RKO (cell line): ENCODE results near the gene GASK1B.

Experiments
- DNase-seq: peaks from one replicate; pipeline ENCODE4 v3.0.0-alpha.2; 2016; ENCODE audit warnings: low spot score

Gene GASK1B

DNA sequence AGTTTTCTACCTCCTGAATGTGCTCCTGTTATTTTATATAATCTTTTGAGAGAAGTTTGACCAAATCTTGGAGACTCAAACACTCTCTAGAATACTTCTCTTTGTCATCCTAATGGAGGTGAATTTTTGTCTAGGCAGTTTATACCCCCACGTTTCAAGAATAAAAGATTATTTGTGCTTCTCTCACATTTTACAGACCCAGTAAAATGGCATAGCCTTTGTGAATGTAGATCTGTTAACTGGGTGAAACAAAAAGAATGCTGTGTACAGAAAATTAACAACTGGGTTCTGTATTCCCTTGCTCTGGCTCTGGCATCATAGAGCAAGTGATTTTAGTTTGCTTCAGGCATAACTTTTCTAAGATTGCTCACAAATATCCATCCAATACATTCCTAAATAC lies 26.1 kb downstream of the GASK1B start:
- DNase-seq, result no peak

DNA sequence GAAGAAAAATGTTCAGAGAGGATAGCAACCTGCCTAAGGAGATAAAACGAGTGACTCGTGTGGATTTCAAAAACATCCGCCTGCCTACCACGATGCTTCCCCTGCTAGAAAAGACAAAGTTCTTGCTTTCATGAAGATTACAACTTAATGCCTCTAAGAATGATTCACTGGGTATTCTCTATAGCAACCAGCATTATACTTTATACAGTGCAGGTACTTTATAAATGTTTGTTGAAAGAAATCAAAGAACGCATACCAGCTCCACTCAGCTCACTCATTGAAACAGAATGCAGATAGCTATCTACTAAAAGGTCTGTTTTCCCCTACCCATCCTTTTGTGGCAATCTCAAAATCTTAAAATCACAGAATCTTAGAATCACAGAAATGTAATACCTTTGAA lies 33.7 kb downstream of the GASK1B start:
- DNase-seq, result no peak

DNA sequence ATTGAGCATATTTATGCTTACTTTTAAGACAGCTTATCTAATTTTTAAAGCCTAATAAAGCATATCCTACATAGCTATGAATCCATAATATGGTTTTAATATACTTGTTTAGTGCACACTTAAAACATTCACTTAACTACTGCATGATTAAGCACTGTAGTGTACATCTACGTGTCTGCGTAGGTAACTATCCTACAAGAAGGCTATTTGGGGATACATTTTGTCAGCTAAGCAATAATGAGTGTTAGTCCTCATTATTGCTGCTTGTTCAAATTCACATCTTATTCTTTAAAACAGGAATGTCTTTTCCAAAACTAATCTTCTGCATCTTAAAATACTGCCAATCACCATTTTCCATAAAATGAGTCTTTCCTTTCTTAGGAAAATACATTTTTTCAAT lies 38.6 kb downstream of the GASK1B start:
- no peak for DNase-seq

DNA sequence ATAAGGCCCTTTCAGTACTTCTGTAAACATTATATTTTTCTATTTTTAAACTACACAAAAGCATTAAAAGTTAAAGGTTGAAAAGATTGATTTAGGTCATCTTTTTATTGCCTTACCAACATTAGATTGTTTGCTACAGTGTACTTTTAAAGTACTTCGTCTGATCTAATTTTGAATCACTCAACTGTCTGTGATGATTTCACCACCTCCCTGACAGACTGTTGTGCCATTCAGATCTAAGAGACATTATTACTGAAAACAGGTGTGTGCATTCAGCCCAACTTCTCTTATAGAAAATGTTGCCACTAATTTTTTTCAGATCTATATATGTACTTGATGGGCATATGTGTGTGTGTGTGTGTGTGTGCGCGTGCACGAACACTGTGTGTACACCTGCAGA lies 39.3 kb downstream of the GASK1B start:
- no peak for DNase-seq

DNA sequence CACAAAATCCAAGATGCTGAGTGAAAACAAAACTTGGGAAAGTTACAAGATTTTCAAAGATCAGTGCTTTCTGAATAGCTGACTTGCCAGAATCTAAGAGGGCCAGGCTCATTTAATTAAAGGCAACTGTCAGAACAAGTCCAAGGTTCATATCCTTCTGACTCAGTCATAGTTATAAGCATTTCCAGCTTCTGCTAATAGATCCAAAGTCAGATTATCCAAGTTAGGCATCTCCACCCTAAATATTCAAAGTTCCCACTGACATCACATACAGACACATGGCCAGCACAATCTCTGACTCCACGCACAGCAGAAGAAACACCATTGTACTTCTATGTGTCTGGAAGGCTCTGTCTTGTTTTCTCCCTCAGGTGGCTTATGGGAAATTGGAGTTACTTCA lies 41.8 kb downstream of the GASK1B start:
- DNase-seq, result no peak

DNA sequence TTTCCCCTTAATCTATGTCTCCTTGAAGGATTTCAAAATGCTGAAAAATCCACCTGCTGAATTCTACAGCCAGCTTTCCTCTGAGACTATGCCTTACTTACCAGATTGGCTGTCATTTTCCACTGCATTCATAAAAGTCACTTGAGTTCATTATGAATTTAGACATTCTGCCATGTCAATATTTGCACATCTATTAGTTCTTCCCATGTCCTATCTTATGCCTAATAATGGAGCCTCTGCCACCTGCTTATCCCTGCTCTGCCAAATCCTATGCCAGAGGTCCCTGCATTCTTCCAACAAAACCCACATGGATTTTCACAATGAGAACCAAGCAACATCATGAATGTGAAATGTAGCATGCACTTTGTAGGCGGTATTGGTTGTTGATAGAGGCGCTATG lies 42.6 kb downstream of the GASK1B start:
- DNase-seq, result no peak

DNA sequence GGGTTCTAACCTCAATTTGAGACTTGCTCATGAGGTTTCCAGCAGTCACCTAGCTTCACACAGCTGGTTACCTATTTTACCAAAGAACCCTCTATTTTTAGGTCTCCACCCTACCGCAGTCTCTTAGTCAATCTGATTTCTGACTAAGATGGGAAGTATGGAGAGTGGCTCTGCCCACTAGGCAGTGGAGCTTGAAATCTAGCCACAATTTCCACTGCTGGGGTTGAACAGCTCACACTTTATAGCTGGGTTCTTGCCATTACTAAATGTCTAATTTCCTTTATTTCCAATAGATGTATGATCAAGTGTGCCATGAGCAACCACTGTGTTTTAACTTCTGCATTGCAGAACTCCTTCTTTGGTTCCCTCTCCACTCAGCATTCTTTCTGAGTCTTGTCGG lies 43.1 kb downstream of the GASK1B start:
- DNase-seq, result no peak

DNA sequence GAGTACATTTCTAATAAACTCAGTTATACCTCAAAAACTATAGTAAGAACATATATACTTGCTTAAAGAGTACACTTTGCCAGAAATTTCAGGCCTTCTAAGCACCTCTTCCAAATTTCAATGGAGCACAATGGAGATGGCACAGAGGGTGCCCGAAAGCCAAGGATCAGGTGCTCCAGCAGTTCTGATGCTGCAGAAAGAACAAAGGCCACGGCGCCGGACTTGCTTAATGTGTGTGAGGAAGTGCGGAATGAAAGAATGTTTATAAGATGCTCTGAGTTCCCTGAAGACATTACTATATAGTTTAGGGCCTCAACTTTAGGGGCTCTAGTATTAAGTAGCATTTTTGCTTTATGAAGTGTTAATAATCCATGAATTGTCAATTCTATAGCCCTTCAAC lies 44.3 kb downstream of the GASK1B start:
- no peak for DNase-seq

DNA sequence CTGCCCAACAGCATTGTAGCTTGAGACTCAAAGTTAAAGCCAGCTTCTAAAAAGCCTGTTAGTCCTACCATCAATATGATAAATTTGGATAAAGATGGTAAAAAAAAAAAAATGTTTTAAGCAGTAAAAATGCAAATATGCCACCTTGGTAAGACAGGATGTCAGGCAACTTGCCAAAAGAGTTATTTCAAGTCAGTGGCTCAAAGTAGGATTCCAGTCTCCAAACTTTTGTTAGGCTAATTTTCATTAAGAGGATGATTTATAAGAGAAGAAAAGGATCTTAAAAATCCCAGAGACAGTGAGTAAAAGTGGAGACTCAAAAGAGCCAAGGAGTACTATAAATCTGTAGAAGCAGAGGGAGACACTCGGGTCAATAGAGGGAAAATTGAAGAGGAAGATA lies 47.5 kb downstream of the GASK1B start:
- no peak for DNase-seq
